Activated CD4-positive, alpha-beta T cell treated with anti-CD3 and anti-CD28 coated beads for 36 hours (primary cell): ENCODE data around the gene ALOX15B. TPM values are rescaled to one million over a fixed set of nuclear protein-coding genes. Genes with fewer than 3 reads are reported as not detected.
"Not testable (repeated sequence)": the region's sequence is repeated elsewhere in the genome, so short reads cannot be mapped to it uniquely, and the experiment has no call there.

Experiments used
- ATAC-seq: fragments of 200-7000 bp; cut with Tn5 transposase; one replicate; pipeline ENCODE4 v1.10.0; 2021; ENCODE audit warnings: mild to moderate bottlenecking, moderate library complexity
- CTCF ChIA-PET: fragments of 350-600 bp; sonication (Branson Sonifier 250); formaldehyde crosslinking; loops from one replicate; lab custom pipeline; 2021; ENCODE audit warnings: antibody characterized with exemption; lab: Charles Lee
- POLR2A ChIA-PET: fragments of 350-600 bp; sonication (Branson Sonifier 250); formaldehyde crosslinking; loops from one replicate; lab custom pipeline; 2021; ENCODE audit warnings: antibody characterized with exemption, inconsistent platforms; lab: Charles Lee
- DNase-seq: peaks from one replicate; pipeline ENCODE4 v3.0.0-alpha.2; 2020
- H3K27ac Mint-ChIP-seq: one replicate; pipeline ENCODE4 v1.8.0; 2021; ENCODE audit warnings: mixed read lengths
- H3K27me3 Mint-ChIP-seq: one replicate; pipeline ENCODE4 v1.8.0; 2021; ENCODE audit warnings: mixed read lengths
- H3K36me3 Mint-ChIP-seq: one replicate; pipeline ENCODE4 v1.8.0; 2021; ENCODE audit warnings: low read depth, mixed read lengths
- H3K4me1 Mint-ChIP-seq: one replicate; pipeline ENCODE4 v1.8.0; 2021; ENCODE audit warnings: mixed read lengths
- H3K4me3 Mint-ChIP-seq: one replicate; pipeline ENCODE4 v1.8.0; 2021; ENCODE audit warnings: mild to moderate bottlenecking, moderate library complexity, mixed read lengths
- H3K9me3 Mint-ChIP-seq: one replicate; pipeline ENCODE4 v1.8.0; 2021; ENCODE audit warnings: low read depth, mixed read lengths
- intact Hi-C, 2 experiments: fragments of 100-400 bp; cut with DNase I in 1 of 2; cut with micrococcal nuclease in 1 of 2; formaldehyde crosslinking; loops; one replicate each; pipeline versions ENCODE4 v1.14.2 to v1.15.1; 2022 to 2024; cut with DNase I, micrococcal nuclease
- total RNA-seq, 2 experiments: library from RNA; stranded (reverse); gene quantifications; one replicate each; pipeline ENCODE4 v1.2.3, GENCODE V29; 2021

Gene ALOX15B
- total RNA-seq, 2 experiments from 2014 or later, result 0.09 to 0.18 TPM

GRCh38 chr17:8055851-8056231, 17.0 kb downstream of the ALOX15B start:
- ATAC-seq (no peak), DNase-seq (no peak)
- H3K27me3 Mint-ChIP-seq, result peaks cover 30% of the 10 kb centered on the region
- H3K4me3 Mint-ChIP-seq, result no peak overlapping the region
- ChIA-PET CTCF (interaction anchor here (1.0 to 10.2 kb wide), 13 partner anchors 9 to 312 kb away, joined by 3 to 315 read pairs (median 12); partner anchors contain the start of genes ALOX12B and ALOXE3), POLR2A (no interaction called here)
- H3K36me3 Mint-ChIP-seq, result no peaks in the 10 kb centered on the region
- intact Hi-C loops, result loop anchor here (2.0 to 5.0 kb wide), 3 partner anchors 143 to 234 kb away; no protein-coding TSS in a partner anchor
- peaks cover 4% of the 10 kb centered on the region for H3K4me1 Mint-ChIP-seq
- H3K9me3 Mint-ChIP-seq, result no peaks in the 10 kb centered on the region
- H3K27ac Mint-ChIP-seq, result no peak overlapping the region

- ATAC-seq (peak; percentile 67), DNase-seq (peak; percentile 67)
- no peaks in the 10 kb centered on the region for H3K9me3 Mint-ChIP-seq
- H3K27me3 Mint-ChIP-seq, result peaks cover 36% of the 10 kb centered on the region
- no peaks in the 10 kb centered on the region for H3K36me3 Mint-ChIP-seq
- no peak overlapping the region for H3K27ac Mint-ChIP-seq
- ChIA-PET POLR2A (no interaction called here), CTCF (interaction anchor here (1.0 to 10.2 kb wide), 24 partner anchors 10 to 312 kb away, joined by 3 to 315 read pairs (median 4); partner anchors contain the start of genes ALOX12B, ALOXE3 and RNF227)
- no peak overlapping the region for H3K4me3 Mint-ChIP-seq
- intact Hi-C loops, result loop anchor here (2.0 to 5.0 kb wide), 3 partner anchors 144 to 234 kb away; no protein-coding TSS in a partner anchor
- H3K4me1 Mint-ChIP-seq, result peaks cover 4% of the 10 kb centered on the region
These were observed 17.5 kb downstream of the ALOX15B start for GRCh38 chr17:8056232-8056975.

- Mint-ChIP-seq H3K27me3 (peaks cover 41% of the 10 kb centered on the region), H3K36me3 (no peaks in the 10 kb centered on the region)
- POLR2A ChIA-PET, result interaction anchor here (0.6 kb wide), 1 partner anchor 996 kb away, joined by 3 read pairs; no protein-coding TSS in a partner anchor
These were observed 18.2 kb downstream of the ALOX15B start for GRCh38 chr17:8056976-8057625.

GRCh38 chr17:8057691-8058114, 18.8 kb downstream of the ALOX15B start:
- ATAC-seq (peak; percentile 89), DNase-seq (peak; percentile 63)
- Mint-ChIP-seq H3K9me3 (no peaks in the 10 kb centered on the region), H3K27me3 (peaks cover 47% of the 10 kb centered on the region), H3K4me3 (no peak overlapping the region), H3K27ac (no peak overlapping the region), H3K36me3 (no peaks in the 10 kb centered on the region), H3K4me1 (peaks cover 4% of the 10 kb centered on the region)
- ChIA-PET POLR2A (interaction anchor here (0.5 to 0.6 kb wide), 3 partner anchors 13 to 997 kb away, joined by 3 to 5 read pairs (median 3); partner anchors contain the start of gene RANGRF), CTCF (interaction anchor here (0.5 to 10.2 kb wide), 40 partner anchors 8 to 718 kb away, joined by 3 to 315 read pairs (median 4); partner anchors contain the start of genes ALOX12B, ALOXE3 and RNF227)
- intact Hi-C loops, result loop anchor here (1.0 to 5.0 kb wide), 7 partner anchors 41 to 314 kb away; no protein-coding TSS in a partner anchor

More at GRCh38 chr17:8056976-8057625, 18.2 kb downstream of the ALOX15B start:
- no peaks in the 10 kb centered on the region for H3K9me3 Mint-ChIP-seq
- no peak for DNase-seq
- ATAC-seq, result no peak
- no peak overlapping the region for H3K27ac Mint-ChIP-seq
- CTCF ChIA-PET, result interaction anchor here (0.6 to 10.2 kb wide), 36 partner anchors 9 to 313 kb away, joined by 3 to 315 read pairs (median 4); partner anchors contain the start of genes ALOX12B, ALOXE3 and RNF227
- intact Hi-C loops, result loop anchor here (1.0 to 5.0 kb wide), 7 partner anchors 41 to 314 kb away; no protein-coding TSS in a partner anchor
- H3K4me3 Mint-ChIP-seq, result no peak overlapping the region
- peaks cover 4% of the 10 kb centered on the region for H3K4me1 Mint-ChIP-seq

GRCh38 chr17:8059131-8059530, 20.3 kb downstream of the ALOX15B start:
- intact Hi-C loops, result loop anchor here in 1 of 2 experiments (5.0 kb wide), 1 partner anchor 237 kb away; no protein-coding TSS in a partner anchor
- Mint-ChIP-seq H3K27ac (no peak overlapping the region), H3K36me3 (no peaks in the 10 kb centered on the region), H3K27me3 (peaks cover 56% of the 10 kb centered on the region), H3K4me3 (no peak overlapping the region), H3K4me1 (peaks cover 4% of the 10 kb centered on the region), H3K9me3 (no peaks in the 10 kb centered on the region)
- DNase-seq (no peak), ATAC-seq (no peak)
- CTCF ChIA-PET, result interaction anchor here (1.3 to 10.2 kb wide), 15 partner anchors 17 to 372 kb away, joined by 3 to 315 read pairs (median 19); partner anchors contain the start of genes ALOX12B, ALOX15B, ALOXE3 and RNF227
- POLR2A ChIA-PET, result no interaction called here

GRCh38 chr17:8060274-8060673, 21.4 kb downstream of the ALOX15B start:
- DNase-seq (peak; percentile 69), ATAC-seq (peak; percentile 56)
- H3K9me3 Mint-ChIP-seq, result no peaks in the 10 kb centered on the region
- peaks cover 4% of the 10 kb centered on the region for H3K4me1 Mint-ChIP-seq
- H3K36me3 Mint-ChIP-seq, result no peaks in the 10 kb centered on the region
- peaks cover 60% of the 10 kb centered on the region for H3K27me3 Mint-ChIP-seq
- CTCF ChIA-PET, result interaction anchor here (0.6 to 10.2 kb wide), 59 partner anchors 9 to 373 kb away, joined by 3 to 315 read pairs (median 4); partner anchors contain the start of genes ALOX12B, ALOX15B, ALOXE3 and CNTROB
- no peak overlapping the region for H3K27ac Mint-ChIP-seq
- no peak overlapping the region for H3K4me3 Mint-ChIP-seq
- POLR2A ChIA-PET, result interaction anchor here (0.6 to 0.8 kb wide), 2 partner anchors 19 to 235 kb away, joined by 3 to 4 read pairs; no protein-coding TSS in a partner anchor
- intact Hi-C loops, result loop anchor here (1.0 to 2.0 kb wide), 6 partner anchors 13 to 240 kb away; partner anchors contain the start of gene ALOXE3 (in 2 of the 2)

GRCh38 chr17:8061851-8062250, 23.0 kb downstream of the ALOX15B start:
- DNase-seq, ATAC-seq, H3K9me3 Mint-ChIP-seq, H3K27ac Mint-ChIP-seq, H3K4me3 Mint-ChIP-seq, H3K36me3 Mint-ChIP-seq, H3K4me1 Mint-ChIP-seq, POLR2A ChIA-PET: not testable (repeated sequence)
- CTCF ChIA-PET, result interaction anchor here (0.8 to 10.2 kb wide), 16 partner anchors 16 to 290 kb away, joined by 3 to 315 read pairs (median 8); partner anchors contain the start of genes ALOX12B, ALOXE3, CNTROB and SLC25A35
- intact Hi-C loops, result loop anchor here in 1 of 2 experiments (2.0 kb wide), 1 partner anchor 57 kb away; the partner anchor contains the start of gene ALOXE3
- peaks cover 51% of the 10 kb centered on the region for H3K27me3 Mint-ChIP-seq

- Mint-ChIP-seq H3K4me3 (no peak overlapping the region), H3K27me3 (peaks cover 48% of the 10 kb centered on the region)
- CTCF ChIA-PET, result interaction anchor here (0.7 to 10.2 kb wide), 12 partner anchors 16 to 289 kb away, joined by 3 to 315 read pairs (median 10); partner anchors contain the start of genes ALOX12B, ALOXE3 and SLC25A35
These were observed 23.6 kb downstream of the ALOX15B start for GRCh38 chr17:8062435-8062806.

GRCh38 chr17:8062807-8063483, 24.1 kb downstream of the ALOX15B start:
- POLR2A ChIA-PET, result no interaction called here
- intact Hi-C loops, result no loop called here
- H3K4me3 Mint-ChIP-seq, result no peak overlapping the region

More at GRCh38 chr17:8062435-8062806, 23.6 kb downstream of the ALOX15B start:
- POLR2A ChIA-PET, result no interaction called here
- DNase-seq (no peak), ATAC-seq (no peak)
- intact Hi-C loops, result no loop called here
- no peaks in the 10 kb centered on the region for H3K36me3 Mint-ChIP-seq
- H3K9me3 Mint-ChIP-seq, result no peaks in the 10 kb centered on the region
- no peak overlapping the region for H3K27ac Mint-ChIP-seq
- no peaks in the 10 kb centered on the region for H3K4me1 Mint-ChIP-seq

More at GRCh38 chr17:8062807-8063483, 24.1 kb downstream of the ALOX15B start:
- peaks cover 48% of the 10 kb centered on the region for H3K27me3 Mint-ChIP-seq
- H3K36me3 Mint-ChIP-seq, result no peaks in the 10 kb centered on the region
- no peak for DNase-seq
- H3K4me1 Mint-ChIP-seq, result no peaks in the 10 kb centered on the region
- no peak overlapping the region for H3K27ac Mint-ChIP-seq
- H3K9me3 Mint-ChIP-seq, result no peaks in the 10 kb centered on the region
- no peak for ATAC-seq
- CTCF ChIA-PET, result interaction anchor here (0.5 to 10.2 kb wide), 13 partner anchors 15 to 289 kb away, joined by 3 to 315 read pairs (median 9); partner anchors contain the start of genes ALOX12B, ALOXE3 and SLC25A35
